ENCODE measurements around the gene DDOST.

DDOST gene

GRCh38 chr1:20660363-20660762 is 806 bp downstream of the DDOST start:
- no peak for DNase-seq (ENCODE audit: low spot score)

GRCh38 chr1:20658166-20658915 is 2.8 kb downstream of the DDOST start:
- no peak for DNase-seq (ENCODE audit: low spot score)

- DNase-seq (ENCODE audit: low spot score), result no peak
Measured at GRCh38 chr1:20657024-20657423, 4.1 kb downstream of the DDOST start.

- peak; percentile 50 for DNase-seq (ENCODE audit: low spot score)
Measured at GRCh38 chr1:20654104-20654690, 7.0 kb downstream of the DDOST start.

- DNase-seq (ENCODE audit: low spot score), result no peak
Measured at GRCh38 chr1:20652300-20652699, 8.9 kb downstream of the DDOST start.

- DNase-seq (ENCODE audit: low spot score), result no peak
Measured at GRCh38 chr1:20648946-20649345, 12.2 kb downstream of the DDOST start.

GRCh38 chr1:20648438-20648837 is 12.7 kb downstream of the DDOST start:
- no peak for DNase-seq (ENCODE audit: low spot score)

- no peak for DNase-seq (ENCODE audit: low spot score)
Measured at GRCh38 chr1:20645414-20645813, 15.8 kb downstream of the DDOST start.

- DNase-seq (ENCODE audit: low spot score), result no peak
Measured at GRCh38 chr1:20644416-20644815, 16.8 kb downstream of the DDOST start.

GRCh38 chr1:20643080-20643479 is 18.1 kb downstream of the DDOST start:
- no peak for DNase-seq (ENCODE audit: low spot score)

- no peak for DNase-seq (ENCODE audit: low spot score)
Measured at GRCh38 chr1:20641975-20642374, 19.2 kb downstream of the DDOST start.

- peak; percentile 59 for DNase-seq (ENCODE audit: low spot score)
Measured at GRCh38 chr1:20640183-20640597, 21.0 kb downstream of the DDOST start.

- DNase-seq (ENCODE audit: low spot score), result no peak
Measured at GRCh38 chr1:20636785-20637347, 24.3 kb downstream of the DDOST start.

GRCh38 chr1:20634594-20635084 is 26.5 kb downstream of the DDOST start:
- DNase-seq (ENCODE audit: low spot score), result peak; percentile 68

- no peak for DNase-seq (ENCODE audit: low spot score)
Measured at GRCh38 chr1:20634065-20634593, 27.0 kb downstream of the DDOST start.

- DNase-seq (ENCODE audit: low spot score), result peak; percentile 93
Measured at GRCh38 chr1:20633190-20634064, 27.7 kb downstream of the DDOST start, which contains the start of gene PINK1. Gene PINK1, plus strand, starts transcription at chr1:20633458. Its CDS starts 91 bp downstream, at chr1:20633549.

GRCh38 chr1:20632386-20632785 is 28.8 kb downstream of the DDOST start:
- no peak for DNase-seq (ENCODE audit: low spot score)

GRCh38 chr1:20630729-20631128 is 30.4 kb downstream of the DDOST start:
- DNase-seq (ENCODE audit: low spot score), result no peak

- no peak for DNase-seq (ENCODE audit: low spot score)
Measured at GRCh38 chr1:20626524-20626923, 34.6 kb downstream of the DDOST start.

- no peak for DNase-seq (ENCODE audit: low spot score)
Measured at GRCh38 chr1:20626098-20626427, 35.1 kb downstream of the DDOST start.

GRCh38 chr1:20625176-20626097 is 35.7 kb downstream of the DDOST start:
- DNase-seq (ENCODE audit: low spot score), result no peak
